GM06990 (cell line): Measurements from ENCODE around the gene AP3D1.

Source experiments
- DNase-seq: peaks from one replicate; pipeline ENCODE4 v3.0.0-alpha.2; 2011; ENCODE audit not compliant: insufficient read length; ENCODE audit errors: extremely low read depth
- H3K27me3 ChIP-seq: replicated peaks from 2 replicates; pipeline ENCODE4 v1.6.0; 2011; ENCODE audit warnings: low read length; ENCODE audit not compliant: control insufficient read depth, insufficient read depth
- H3K36me3 ChIP-seq: 2 replicates; pipeline ENCODE4 v1.5.1; 2011; ENCODE audit warnings: low read length; ENCODE audit not compliant: control insufficient read depth, insufficient read depth
- H3K4me3 ChIP-seq: replicated peaks from 2 replicates; pipeline ENCODE4 v1.5.1; 2011; ENCODE audit warnings: low read depth, mild to moderate bottlenecking, control low read depth, low read length
- TF ChIP-seq, protein P1 (sequence below): IDR thresholded peaks from 2 replicates; pipeline ENCODE4 v1.5.1; 2011; ENCODE audit warnings: low read length, control low read depth, mild to moderate bottlenecking, inconsistent platforms; ENCODE audit not compliant: insufficient read depth, poor library complexity, severe bottlenecking

Gene AP3D1

DNA sequence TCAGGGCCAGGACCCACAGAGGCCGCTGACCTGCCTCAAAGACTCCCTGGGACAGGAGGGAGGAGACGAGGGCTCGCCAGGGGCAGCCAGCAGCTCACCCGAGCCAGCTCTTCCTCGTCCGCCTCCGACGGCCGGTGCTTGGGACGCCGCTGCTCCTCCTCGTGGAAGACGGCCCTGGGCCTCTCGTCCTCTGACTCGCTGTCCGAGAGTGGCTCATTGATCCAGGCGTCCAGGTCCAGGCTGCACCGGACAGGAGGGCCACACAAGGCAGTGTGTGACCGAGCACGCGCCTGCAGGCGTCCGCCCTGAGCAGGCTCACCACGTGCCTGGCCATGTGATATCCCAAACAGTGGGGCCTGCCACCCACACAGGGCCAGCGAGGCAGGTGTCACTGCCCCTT lies 34.9 kb downstream of the AP3D1 start:
- TF ChIP-seq, protein P1, sequence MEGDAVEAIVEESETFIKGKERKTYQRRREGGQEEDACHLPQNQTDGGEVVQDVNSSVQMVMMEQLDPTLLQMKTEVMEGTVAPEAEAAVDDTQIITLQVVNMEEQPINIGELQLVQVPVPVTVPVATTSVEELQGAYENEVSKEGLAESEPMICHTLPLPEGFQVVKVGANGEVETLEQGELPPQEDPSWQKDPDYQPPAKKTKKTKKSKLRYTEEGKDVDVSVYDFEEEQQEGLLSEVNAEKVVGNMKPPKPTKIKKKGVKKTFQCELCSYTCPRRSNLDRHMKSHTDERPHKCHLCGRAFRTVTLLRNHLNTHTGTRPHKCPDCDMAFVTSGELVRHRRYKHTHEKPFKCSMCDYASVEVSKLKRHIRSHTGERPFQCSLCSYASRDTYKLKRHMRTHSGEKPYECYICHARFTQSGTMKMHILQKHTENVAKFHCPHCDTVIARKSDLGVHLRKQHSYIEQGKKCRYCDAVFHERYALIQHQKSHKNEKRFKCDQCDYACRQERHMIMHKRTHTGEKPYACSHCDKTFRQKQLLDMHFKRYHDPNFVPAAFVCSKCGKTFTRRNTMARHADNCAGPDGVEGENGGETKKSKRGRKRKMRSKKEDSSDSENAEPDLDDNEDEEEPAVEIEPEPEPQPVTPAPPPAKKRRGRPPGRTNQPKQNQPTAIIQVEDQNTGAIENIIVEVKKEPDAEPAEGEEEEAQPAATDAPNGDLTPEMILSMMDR, result no peak
- DNase-seq, result no peak
- Histone ChIP-seq H3K36me3 (peaks cover 75% of the 10 kb centered on the region), H3K27me3 (no peaks in the 10 kb centered on the region), H3K4me3 (no peak overlapping the region)

DNA sequence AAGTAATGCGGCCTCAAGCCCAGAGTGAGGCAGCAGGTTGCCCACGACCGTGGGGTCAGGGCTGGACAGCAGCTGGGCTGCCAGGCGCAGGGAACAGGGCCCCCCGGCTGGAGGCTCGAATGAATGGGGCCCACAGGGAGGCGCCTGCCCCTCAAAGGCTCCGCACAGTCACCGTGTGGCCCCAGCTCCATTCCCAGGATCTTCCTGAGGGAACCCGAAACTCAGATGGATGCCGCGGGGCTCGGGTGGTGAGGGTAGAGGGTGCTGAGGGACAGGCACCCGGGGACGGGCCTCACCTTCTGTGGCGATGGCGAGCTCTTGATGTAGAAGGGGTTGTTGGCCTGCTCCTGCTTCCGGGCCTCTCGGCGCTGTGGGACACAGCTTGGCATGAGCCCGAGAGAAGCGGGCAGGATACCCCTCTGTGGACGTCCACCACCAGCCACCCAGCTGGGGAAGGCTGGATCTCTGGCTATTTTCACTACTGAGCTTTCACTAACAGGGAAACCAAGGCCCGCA lies 35.4 kb downstream of the AP3D1 start:
- Histone ChIP-seq H3K36me3 (peaks cover 74% of the 10 kb centered on the region), H3K27me3 (no peaks in the 10 kb centered on the region), H3K4me3 (no peak overlapping the region)
- no peak for DNase-seq
- TF ChIP-seq, protein P1, result no peak

DNA sequence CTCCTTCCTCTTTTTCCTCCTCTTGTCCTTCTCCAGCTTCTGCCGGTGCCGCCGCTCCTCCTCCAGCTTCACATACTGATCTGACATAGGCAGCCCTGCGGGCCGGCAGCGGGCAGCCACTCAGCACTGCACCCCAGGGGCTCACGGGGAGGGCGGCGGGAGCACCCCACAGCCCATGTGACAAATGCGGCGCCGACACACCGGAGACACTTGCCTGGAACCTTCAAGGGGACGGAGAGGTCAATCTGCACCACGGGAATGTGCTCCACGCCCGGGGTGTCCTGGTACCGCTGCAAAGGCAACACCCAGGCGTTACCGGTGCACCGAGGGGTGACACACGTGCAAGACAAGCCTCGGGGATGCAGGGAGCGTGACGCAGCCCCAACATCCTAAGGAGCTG lies 36.0 kb downstream of the AP3D1 start:
- Histone ChIP-seq H3K4me3 (no peak overlapping the region), H3K27me3 (no peaks in the 10 kb centered on the region), H3K36me3 (peaks cover 74% of the 10 kb centered on the region)
- TF ChIP-seq, protein P1, result no peak
- no peak for DNase-seq

DNA sequence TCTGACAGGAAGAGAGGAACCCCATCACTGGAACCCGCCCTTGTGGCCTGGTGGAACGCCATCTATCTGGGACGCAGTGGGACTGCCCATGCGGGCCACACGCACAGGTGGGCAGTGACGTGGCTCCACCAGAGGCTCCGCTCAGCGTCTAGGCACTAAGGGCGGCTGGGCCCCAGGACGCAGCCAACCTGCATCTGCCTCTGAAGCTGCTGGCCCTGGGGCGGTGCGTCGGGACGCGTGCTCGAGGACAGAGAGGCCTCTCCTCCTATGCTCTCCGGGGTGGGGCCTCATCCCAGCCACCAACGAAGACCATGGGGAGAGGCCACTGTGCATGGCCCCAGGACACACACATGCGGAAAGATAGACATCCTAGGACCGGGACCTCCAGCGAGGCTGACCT lies 36.5 kb downstream of the AP3D1 start:
- no peak for DNase-seq
- Histone ChIP-seq H3K4me3 (no peak overlapping the region), H3K27me3 (no peaks in the 10 kb centered on the region), H3K36me3 (peaks cover 76% of the 10 kb centered on the region)
- TF ChIP-seq, protein P1, result no peak

DNA sequence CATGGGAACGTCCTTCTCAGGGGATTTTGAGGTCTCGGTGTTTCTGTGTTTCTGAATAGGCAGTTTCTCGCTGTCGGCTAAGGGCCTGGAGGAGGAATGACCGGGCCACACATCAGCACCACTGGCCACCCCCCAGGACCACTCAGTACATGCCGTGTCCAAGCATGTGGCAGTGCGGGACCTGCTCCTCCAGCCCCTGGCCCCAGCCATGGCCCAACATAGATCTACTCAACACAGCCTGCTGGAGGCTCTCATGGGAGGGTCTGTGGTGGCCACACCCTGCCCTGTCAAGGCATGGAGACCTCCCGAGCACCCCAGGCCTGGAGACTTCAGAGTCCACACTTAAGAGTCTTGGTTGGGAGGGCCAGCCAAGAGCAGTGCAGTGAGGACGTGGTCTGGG lies 37.1 kb downstream of the AP3D1 start:
- TF ChIP-seq, protein P1, result no peak
- Histone ChIP-seq H3K27me3 (no peaks in the 10 kb centered on the region), H3K36me3 (peaks cover 80% of the 10 kb centered on the region), H3K4me3 (no peak overlapping the region)
- DNase-seq, result no peak

DNA sequence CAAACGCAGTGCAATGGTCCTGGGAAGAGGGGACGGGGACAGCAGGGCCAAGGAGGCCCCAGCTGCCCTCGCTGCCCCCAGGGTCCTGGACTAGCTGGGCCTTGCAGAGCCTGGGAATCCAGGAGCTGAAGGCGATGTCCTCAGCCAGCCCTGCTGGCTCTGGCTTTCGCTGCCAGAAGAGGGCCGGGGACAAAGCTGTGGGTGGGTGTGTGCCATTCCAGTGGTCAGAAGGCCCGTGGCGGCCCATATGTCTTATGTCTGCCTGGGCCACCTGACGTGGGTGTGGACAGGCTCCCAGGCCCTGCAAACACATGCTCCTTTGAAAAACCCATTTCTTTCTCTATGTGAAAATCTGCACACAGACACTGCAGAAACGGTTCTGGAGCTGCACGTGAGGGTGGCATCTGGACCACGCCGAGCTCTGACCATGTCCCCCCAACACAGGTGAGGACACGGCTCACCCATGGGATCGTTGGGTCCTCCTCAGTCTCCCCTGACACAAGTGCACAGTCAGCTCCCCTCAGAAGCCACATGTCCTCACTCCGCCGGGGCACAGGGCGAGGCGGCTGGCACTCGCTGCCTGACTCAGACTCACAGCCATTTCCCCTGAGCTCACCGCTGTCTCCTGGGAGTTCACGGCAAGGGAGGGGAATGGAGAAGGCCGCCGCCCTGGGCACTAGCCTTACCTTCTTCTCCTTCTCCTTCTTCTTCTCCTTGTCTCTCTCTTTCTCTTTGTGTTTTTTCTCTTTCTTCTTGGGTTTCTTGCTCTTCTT lies 37.7 kb downstream of the AP3D1 start:
- DNase-seq, result no peak
- Histone ChIP-seq H3K36me3 (peaks cover 83% of the 10 kb centered on the region), H3K4me3 (no peak overlapping the region), H3K27me3 (no peaks in the 10 kb centered on the region)
- TF ChIP-seq, protein P1, result no peak
